Myocyte (in vitro differentiated cells): ENCODE measurements around the gene TRAPPC10. TPM values are rescaled to one million over a fixed set of nuclear protein-coding genes. Genes with fewer than 3 reads are reported as not detected.

Experiments used
- DNase-seq: peaks from one replicate; pipeline ENCODE4 v3.0.0-alpha.2; 2012; ENCODE audit warnings: low read depth
- polyA plus RNA-seq: library from polyadenylated mRNA; unstranded; fragments of >200 nt; gene quantifications from one replicate; pipeline ENCODE4 v1.2.1, GENCODE V29; 2012; ENCODE audit warnings: missing spikeins
- total RNA-seq: library from RNA; depleted of rRNA; stranded (reverse); fragments of >200 nt; gene quantifications from 2 replicates; pipeline ENCODE4 v1.2.3, GENCODE V29; 2014

TRAPPC10 gene
- 22.1 and 22.4 TPM in 2 replicates for total RNA-seq
- polyA plus RNA-seq = 27.1 TPM

GRCh38 chr21:44011579-44012473 is at the start of gene TRAPPC10:
TRAPPC10 (plus strand) TSS chr21:44012309; CDS start chr21:44012494, 185 bp downstream.
- peak; percentile 88 for DNase-seq

- no peak for DNase-seq
Measured at GRCh38 chr21:43965911-43966585, 46.1 kb upstream of the TRAPPC10 start.

- no peak for DNase-seq
Measured at GRCh38 chr21:43966946-43967512, 45.1 kb upstream of the TRAPPC10 start.

GRCh38 chr21:43967981-43968380 is 44.1 kb upstream of the TRAPPC10 start:
- no peak for DNase-seq

GRCh38 chr21:43968410-43969114 is 43.5 kb upstream of the TRAPPC10 start:
- DNase-seq = no peak

GRCh38 chr21:43969115-43969444 is 43.0 kb upstream of the TRAPPC10 start:
- no peak for DNase-seq

- no peak for DNase-seq
Measured at GRCh38 chr21:43970551-43970950, 41.6 kb upstream of the TRAPPC10 start.

- DNase-seq = peak; percentile 32
Measured at GRCh38 chr21:43971201-43971991, 40.7 kb upstream of the TRAPPC10 start.

- DNase-seq = no peak
Measured at GRCh38 chr21:43971992-43972255, 40.2 kb upstream of the TRAPPC10 start.

GRCh38 chr21:43972850-43973633 is 39.1 kb upstream of the TRAPPC10 start:
- DNase-seq = no peak

- DNase-seq = no peak
Measured at GRCh38 chr21:43973634-43973955, 38.5 kb upstream of the TRAPPC10 start.

- no peak for DNase-seq
Measured at GRCh38 chr21:43974791-43975468, 37.2 kb upstream of the TRAPPC10 start.

- DNase-seq = peak; percentile 60
Measured at GRCh38 chr21:43975469-43976098, 36.5 kb upstream of the TRAPPC10 start.

- DNase-seq = no peak
Measured at GRCh38 chr21:43976661-43977060, 35.4 kb upstream of the TRAPPC10 start.

GRCh38 chr21:43978060-43978459 is 34.0 kb upstream of the TRAPPC10 start:
- DNase-seq = no peak

- no peak for DNase-seq
Measured at GRCh38 chr21:43979654-43980053, 32.5 kb upstream of the TRAPPC10 start.

GRCh38 chr21:43981151-43981870 is 30.8 kb upstream of the TRAPPC10 start:
- DNase-seq = no peak

- no peak for DNase-seq
Measured at GRCh38 chr21:43981871-43982210, 30.3 kb upstream of the TRAPPC10 start.
